ENCODE results near the gene HSD17B3. TPM values are rescaled to one million over a fixed set of nuclear protein-coding genes. Genes with fewer than 3 reads are reported as not detected.

The HSD17B3 gene
- total RNA-seq, 1 experiment from 2014 or later = not detected

DNA sequence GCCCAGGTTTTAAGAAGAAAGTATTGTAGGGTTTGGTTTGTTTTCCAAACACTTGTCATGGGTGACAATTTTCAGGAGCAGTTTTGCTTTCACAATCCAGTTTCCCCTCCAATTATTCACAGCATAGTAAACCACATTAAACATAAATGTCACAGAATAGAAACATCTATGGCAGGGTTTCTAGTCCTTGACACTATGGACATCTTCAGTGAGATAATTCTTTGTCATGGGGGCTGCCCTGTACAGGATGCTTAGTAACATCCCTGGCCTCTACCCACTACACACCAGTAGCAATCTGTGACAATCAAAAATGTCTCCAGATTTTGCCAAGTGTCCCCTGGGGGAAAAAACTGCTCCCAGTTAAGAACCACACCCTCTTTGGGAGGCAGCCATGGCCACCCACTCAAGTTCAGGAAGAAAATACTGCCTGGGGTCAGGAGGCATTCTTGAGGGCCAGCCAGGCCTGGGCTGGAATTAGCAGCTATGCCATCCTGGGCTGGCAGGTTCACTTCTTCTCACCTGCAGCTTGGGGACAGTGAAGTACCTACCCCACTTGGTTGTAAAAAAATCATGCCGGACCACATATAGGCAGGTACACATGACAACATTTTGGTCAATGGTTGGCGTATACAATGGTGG, 116.3 kb downstream of the HSD17B3 start:
- DNase-seq (ENCODE audit: low read depth, low spot score) = no peak
- in situ Hi-C loops (cut with HindIII; ENCODE audit: low pct_unique_long_range_greater_than_20kb, low sequenced_read_pairs) = no loop called here

Small RNA genes within 50 kb of the gene (small RNA-seq; reads per million reads assigned to genes)
- gene RNU6-1160P = 0 reads per million in 2 experiments

Other genes starting within 250 kb of the HSD17B3 start
- 48.7 and 54.5 TPM in 2 replicates for gene SLC35D2, start 81.5 kb upstream of the HSD17B3 start, total RNA-seq (2014; rRNA removed; shearing (Covaris generic))
- 9.9 and 11.4 TPM in 2 replicates for gene ZNF367, start 116.2 kb upstream of the HSD17B3 start, total RNA-seq (2014; rRNA removed; shearing (Covaris generic))
- 12.1 and 12.7 TPM in 2 replicates for gene HABP4, start 148.0 kb upstream of the HSD17B3 start, total RNA-seq (2014; rRNA removed; shearing (Covaris generic))

Measured in SK-MEL-5 (cell line).